HG02840 (cell line): Measurements from ENCODE around the gene EPHA1.

Experiments used
- ATAC-seq: cut with Tn5 transposase; IDR thresholded peaks from one replicate; pipeline ENCODE4 v1.9.1; 2021; ENCODE audit warnings: mild to moderate bottlenecking, moderate library complexity, moderate number of reproducible peaks; ENCODE audit not compliant: unreplicated experiment, low FRiP score

EPHA1 gene

DNA sequence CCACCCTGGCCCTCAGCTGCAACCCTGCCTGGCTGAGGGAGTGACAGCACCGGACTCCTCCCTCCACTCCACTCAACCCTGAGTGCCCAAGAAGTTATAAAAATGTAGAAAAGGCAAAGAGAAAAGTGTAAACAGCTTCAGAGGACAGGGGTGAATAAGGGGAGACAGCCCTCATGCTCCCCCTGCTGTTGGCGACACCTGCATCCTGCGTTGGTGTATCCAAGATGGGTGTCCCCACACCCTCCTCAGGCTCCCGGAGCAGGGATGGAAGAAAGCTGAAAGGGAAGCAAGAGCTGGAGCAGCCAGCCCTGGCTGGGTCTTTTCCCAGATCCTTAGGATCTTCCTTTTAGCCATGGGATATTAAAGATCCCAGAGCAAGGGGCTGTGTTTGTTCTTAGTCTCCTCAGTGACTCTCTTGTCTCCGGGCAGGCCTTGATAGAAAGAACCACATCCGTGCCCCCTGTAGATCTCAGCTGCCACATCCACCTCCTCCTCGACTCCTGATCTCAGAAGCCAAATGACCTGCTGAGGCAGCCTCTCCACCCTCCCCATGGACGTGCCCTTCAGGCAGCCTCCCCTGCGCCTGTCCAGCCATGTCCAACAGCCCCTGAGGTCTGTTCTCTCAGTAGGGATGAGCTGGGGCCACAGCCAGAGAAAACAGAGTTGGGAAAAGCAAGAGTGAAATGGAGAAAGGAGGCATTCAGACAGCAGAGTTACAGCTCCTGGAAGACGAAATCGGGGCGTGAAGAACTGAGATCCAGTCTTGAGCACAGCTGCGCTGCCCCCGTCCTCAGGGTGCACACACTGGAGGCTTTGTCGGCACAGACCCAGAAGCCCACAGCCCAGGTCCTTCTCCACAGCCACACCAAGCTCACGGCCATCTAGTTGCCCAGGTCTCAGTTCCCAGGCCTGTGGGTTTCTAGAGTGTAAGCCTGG, 52.9 kb downstream of the EPHA1 start:
- ATAC-seq, result no peak

DNA sequence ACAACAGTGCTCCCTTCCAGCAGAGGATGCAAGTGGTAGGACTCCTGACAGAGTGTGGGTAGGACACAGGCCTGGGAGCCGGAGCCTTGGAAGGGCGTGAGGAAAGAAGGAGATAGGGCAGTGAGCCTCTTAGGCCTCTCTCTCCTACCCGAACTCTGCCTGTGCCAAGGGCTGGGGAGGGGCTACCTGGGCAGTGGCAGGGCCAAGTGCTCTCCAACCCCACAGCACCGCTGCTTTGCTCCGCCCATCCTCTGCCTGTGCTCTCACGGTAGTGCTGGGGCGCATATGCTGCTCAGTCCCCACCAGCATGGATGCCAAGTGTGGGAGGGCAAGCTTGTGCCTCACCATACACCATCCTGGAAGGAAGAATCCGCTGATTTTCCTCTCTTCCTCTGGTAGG, 53.7 kb downstream of the EPHA1 start:
- no peak for ATAC-seq

DNA sequence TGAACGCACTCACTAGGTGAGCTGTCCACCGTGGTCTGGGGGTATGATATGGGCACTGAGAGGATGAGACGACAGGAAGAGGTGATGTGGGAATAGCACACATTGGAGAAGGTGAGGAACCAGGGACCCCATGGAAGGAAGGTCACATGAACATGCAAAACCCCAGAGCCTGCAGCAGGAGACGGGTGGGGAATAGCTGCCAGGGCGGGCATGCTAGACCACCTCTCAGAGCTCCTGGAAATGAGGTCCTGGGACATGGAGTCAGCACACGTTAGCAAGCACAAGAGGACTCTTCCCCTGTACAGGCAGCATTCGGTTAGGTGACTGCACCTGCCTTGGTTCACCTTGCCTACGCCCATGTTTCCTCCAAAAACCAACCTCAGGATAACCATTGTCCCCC, 54.3 kb downstream of the EPHA1 start:
- ATAC-seq, result no peak

DNA sequence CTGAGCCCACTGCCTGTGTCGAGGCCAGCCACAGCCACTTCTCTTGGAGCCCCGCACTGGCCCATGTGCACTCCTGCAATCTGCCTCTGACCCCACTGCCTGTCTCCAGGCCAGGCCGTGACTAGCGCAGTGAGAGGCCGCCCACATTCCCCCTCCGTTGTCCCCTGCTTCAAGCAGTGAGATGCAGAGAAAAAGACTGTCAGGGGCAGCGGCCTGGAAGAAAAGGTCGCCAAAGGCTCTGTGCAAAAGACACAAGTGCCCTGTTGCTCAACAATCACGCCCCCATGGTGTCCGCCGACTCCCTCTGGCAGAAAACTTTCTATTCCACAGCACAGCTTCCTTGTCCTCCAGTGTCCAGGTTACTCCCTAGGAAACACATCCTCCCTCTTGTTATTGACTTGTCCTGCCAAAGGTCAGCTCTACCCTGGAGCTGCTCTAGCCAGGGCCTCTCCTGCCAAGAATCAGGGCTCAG, 56.1 kb downstream of the EPHA1 start:
- no peak for ATAC-seq

DNA sequence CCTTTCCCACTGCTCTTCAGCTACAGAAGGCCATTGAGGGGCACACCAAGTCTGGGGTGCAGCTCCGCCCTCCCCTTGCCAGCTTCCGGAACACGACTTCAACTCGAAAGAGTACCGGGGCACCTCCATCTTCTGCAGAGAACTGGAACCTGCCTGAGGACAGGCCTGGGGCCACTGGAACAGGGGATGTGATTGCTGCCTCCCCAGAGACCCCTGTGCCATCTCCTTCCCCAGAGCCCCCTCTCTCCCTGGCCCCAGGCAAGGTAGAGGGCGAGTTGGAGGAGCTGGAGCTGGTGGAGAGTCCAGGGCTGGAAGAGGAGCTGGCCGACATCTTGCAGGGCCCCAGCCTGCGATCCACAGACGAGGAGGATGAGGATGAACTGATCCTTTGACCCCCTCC, 57.1 kb downstream of the EPHA1 start:
- no peak for ATAC-seq

DNA sequence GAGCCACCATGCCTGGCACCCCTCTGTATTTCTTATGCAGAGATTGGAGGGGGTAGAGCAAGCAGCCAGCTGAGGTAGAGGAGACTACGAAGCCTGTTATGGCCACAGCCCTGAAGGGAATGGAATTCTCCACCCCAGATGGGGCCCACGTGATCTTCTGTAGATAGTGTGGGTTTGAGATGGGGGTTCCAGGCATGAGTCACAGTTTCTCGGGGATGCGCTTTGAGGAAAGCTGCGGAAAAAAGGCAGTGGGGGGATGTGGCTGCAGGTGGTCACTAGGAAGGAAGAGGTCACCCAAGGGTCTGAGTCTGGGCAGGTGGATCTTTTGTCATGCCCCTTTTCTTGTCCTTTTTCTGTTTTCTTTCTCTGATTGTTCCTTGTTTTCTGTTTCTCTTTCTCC, 57.6 kb downstream of the EPHA1 start:
- no peak for ATAC-seq

DNA sequence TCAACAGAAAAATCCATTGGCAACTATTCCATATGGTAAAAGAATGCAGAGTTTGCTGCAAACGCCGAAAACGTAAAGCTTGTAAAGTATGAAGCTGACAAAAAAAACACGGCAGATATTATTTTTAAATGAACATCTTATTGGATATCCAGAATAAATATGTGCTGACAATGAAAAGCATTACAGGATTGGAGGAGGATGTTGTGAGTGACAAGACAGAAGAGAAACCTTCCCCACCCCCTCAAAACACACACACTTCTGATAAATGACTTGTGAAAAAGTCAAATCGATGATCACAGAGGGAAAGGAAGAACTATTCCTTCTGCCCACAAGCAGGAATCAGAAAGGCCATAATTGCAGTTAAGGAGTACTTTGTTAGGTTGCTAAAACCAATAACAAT, 60.7 kb downstream of the EPHA1 start:
- ATAC-seq, result no peak

DNA sequence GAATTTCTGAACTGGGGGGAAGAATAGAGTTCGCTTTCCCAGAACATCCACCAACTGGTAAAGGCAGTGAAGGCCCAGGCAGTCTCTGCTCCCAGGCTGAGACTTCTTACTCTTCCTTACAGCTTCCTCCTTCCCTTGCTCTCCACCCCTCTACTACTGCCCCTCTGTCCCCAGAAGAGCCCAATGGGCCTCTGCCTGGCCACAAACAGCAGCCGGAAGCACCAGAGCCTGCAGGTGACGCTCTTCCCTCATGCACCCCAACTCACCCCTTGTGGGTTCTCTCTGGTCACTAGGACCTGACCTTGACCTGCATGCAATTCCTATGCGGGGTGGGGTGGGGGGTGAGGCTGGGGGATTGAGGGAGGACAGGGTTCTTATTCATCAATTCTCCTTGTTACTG, 62.6 kb downstream of the EPHA1 start:
- ATAC-seq, result no peak

DNA sequence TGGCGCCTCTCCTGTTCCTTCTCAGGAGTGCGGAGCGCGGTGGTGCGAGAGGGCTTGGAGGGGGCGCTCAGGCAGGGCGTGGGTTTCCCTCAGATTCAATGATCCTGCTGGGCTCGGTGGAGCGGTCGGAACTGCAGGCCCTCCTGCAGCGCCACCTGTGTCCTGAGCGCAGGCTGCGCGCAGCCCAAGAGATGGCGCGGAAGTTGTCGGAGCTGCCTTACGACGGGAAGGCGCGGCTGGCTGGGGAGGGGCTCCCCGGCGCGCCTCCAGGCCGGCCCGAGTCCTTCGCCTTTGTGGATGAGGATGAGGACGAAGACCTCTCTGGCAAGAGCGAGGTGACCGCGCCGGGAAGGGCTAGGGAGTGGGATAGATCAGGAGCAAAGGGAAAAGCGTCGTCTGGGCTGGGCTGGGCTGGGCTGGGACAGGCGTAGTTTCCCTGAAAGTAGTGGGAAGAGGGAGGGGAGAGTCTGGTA, 63.2 kb downstream of the EPHA1 start:
- no peak for ATAC-seq

DNA sequence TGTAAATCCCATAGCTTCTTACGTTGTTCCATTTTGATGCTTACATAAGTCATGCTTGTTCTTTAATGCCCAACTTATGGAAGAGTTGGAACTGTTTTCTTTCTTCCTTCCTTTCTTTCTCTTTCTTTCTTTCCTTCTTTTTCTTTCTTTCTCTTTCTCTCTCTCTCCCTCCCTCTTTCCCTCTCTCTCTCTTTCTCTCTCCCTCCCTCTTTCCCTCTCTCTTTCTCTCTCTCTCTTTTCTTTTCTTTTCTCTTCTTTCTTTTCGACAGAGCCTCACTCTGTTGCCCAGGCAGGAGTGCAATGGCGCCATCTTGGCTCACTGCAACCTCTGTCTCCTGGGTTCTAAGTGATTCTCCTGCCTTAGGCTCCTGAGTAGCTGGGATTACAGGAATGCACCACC, 65.1 kb downstream of the EPHA1 start:
- ATAC-seq, result no peak

DNA sequence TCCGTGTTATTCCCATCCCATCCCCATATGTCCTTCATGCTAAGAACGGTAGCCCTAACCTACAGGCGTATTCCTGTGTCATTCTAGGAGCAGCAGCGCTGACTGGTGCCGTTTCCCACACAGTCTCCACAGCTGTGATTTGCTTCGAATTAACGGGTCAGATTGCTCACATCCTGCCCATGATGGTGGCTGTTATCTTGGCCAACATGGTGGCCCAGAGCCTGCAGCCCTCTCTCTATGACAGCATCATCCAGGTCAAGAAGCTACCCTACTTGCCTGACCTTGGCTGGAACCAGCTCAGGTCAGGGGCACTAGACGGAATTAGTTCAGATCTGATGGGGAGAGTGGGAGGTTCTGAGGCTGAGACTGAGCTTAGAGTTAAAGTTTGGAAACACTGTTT, 66.8 kb downstream of the EPHA1 start:
- ATAC-seq, result no peak
